Body of pancreas (tissue), 4 donors: ENCODE results near the gene ABLIM3. TPM values are rescaled to one million over a fixed set of nuclear protein-coding genes. Genes with fewer than 3 reads are reported as not detected.

Experiments
- ATAC-seq: fragments of 150-250 bp; one replicate; pipeline ENCODE4 v1.9.1; 2016
- DNase-seq, 4 donors: peaks; one replicate each; pipeline ENCODE4 v3.0.0-alpha.2; 2019
- H3K27ac ChIP-seq, 4 donors: fragments of 200-600 bp; sonication (generic); 1 replicate in 3 of 4; 2 replicates in 1 of 4; pipeline versions ENCODE4 v1.5.1 to v1.6.1; 2016 to 2019; ENCODE audit warnings: mild to moderate bottlenecking in 1 of 4, mixed read lengths in 1 of 4, moderate library complexity in 1 of 4
- H3K27me3 ChIP-seq, 2 donors: fragments of 200-600 bp; sonication (generic); one replicate each; pipeline ENCODE4 v1.6.0; 2016; ENCODE audit warnings: mild to moderate bottlenecking in 1 of 2
- H3K36me3 ChIP-seq, 2 donors: fragments of 200-600 bp; sonication (generic); replicated peaks in 1 of 2; 2 replicates each; pipeline ENCODE4 v1.5.1; 2016; ENCODE audit warnings: low read depth in 2 of 2; ENCODE audit not compliant: insufficient read depth in 1 of 2
- H3K4me1 ChIP-seq: fragments of 200-600 bp; sonication (generic); one replicate; pipeline ENCODE4 v1.6.0; 2016
- H3K4me3 ChIP-seq, 2 donors: fragments of 200-600 bp; sonication (generic); 1 replicate in 1 of 2; 2 replicates in 1 of 2; pipeline ENCODE4 v1.5.1; 2016 to 2019
- H3K9me3 ChIP-seq, 3 donors: fragments of 200-600 bp; sonication (generic); 1 replicate in 2 of 3; 2 replicates in 1 of 3; pipeline ENCODE4 v1.5.1; 2016
- CTCF ChIP-seq, 7 experiments: fragments of 450-650 bp in 4 of 7; fragments of 200-600 bp in 3 of 7; sonication (generic) in 3 of 7; IDR thresholded peaks; one replicate each; pipeline ENCODE4 v1.5.1; 2016 to 2019; ENCODE audit warnings: antibody characterized with exemption in 7 of 7
- POLR2A ChIP-seq, 3 donors: fragments of 450-650 bp; IDR thresholded peaks; one replicate each; pipeline ENCODE4 v1.6.1; 2016; ENCODE audit warnings: antibody characterized with exemption in 3 of 3, mild to moderate bottlenecking in 2 of 3
- WGBS, 2 donors: methylation state at CpG; one replicate each; pipeline ENCODE4 v1.1.5; 2017; 5-methylcytosine and 5-hydroxymethylcytosine counted together
- intact Hi-C: fragments of 100-400 bp; cut with DNase I; formaldehyde crosslinking; loops from one replicate; pipeline ENCODE4 v1.15.1; 2023
- total RNA-seq, 2 donors: library from RNA; depleted of rRNA; stranded (reverse); fragments of >200 nt; gene quantifications; one replicate each; pipeline ENCODE4 v1.1.0, GENCODE V29; 2016

Gene ABLIM3
- total RNA-seq, 2 donors from 2014 or later: 3.9 to 11.2 TPM

GRCh38 chr5:149279661-149280060 lies 138.4 kb downstream of the ABLIM3 start:
- H3K27me3 ChIP-seq: no peaks in the 10 kb centered on the region
- intact Hi-C loops: no loop called here
- ATAC-seq: no peak
- no peak for DNase-seq
- no peaks in the 10 kb centered on the region for H3K36me3 ChIP-seq
- no peak overlapping the region for H3K4me3 ChIP-seq
- no peaks in the 10 kb centered on the region for H3K4me1 ChIP-seq
- no peak for TF ChIP-seq CTCF (IDR thresholded peaks at IDR 0.05)
- TF ChIP-seq POLR2A (IDR thresholded peaks at IDR 0.05): no peak
- WGBS, 2 donors: 76 to 88% methylated on average over 1 of the region's 1 CpG
- no peak overlapping the region for H3K27ac ChIP-seq
- H3K9me3 ChIP-seq: no peaks in the 10 kb centered on the region

GRCh38 chr5:149280124-149280523 lies 138.8 kb downstream of the ABLIM3 start:
- ATAC-seq (no peak), DNase-seq (no peak)
- no peak overlapping the region for H3K4me3 ChIP-seq
- no peaks in the 10 kb centered on the region for H3K4me1 ChIP-seq
- no peak for TF ChIP-seq CTCF (IDR thresholded peaks at IDR 0.05)
- no peak for TF ChIP-seq POLR2A (IDR thresholded peaks at IDR 0.05)
- H3K27me3 ChIP-seq: no peaks in the 10 kb centered on the region
- intact Hi-C loops: no loop called here
- H3K27ac ChIP-seq: no peak overlapping the region
- H3K36me3 ChIP-seq: no peaks in the 10 kb centered on the region
- no peaks in the 10 kb centered on the region for H3K9me3 ChIP-seq
- WGBS, 2 donors: 34 to 40% methylated on average over 1 of the region's 1 CpG

DNA sequence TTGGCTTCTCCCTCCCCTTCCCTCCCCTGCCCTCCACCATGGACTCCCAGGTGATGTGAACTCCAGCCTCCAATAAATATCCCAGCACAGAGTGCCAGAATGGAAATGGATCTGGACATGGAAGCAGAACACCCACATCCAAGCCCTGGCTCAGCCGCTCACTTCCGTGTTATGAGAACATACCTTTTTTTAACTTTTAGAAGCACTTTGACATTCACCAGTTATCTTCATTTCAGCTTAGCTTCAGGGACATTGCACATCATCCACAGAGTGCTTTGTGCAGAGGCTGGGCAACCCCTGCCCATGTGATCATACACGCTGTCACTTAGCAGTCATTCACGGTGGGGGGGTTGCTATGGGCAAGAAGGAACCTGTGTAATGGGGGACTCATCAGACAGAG lies 139.5 kb downstream of the ABLIM3 start:
- intact Hi-C loops: no loop called here

DNA sequence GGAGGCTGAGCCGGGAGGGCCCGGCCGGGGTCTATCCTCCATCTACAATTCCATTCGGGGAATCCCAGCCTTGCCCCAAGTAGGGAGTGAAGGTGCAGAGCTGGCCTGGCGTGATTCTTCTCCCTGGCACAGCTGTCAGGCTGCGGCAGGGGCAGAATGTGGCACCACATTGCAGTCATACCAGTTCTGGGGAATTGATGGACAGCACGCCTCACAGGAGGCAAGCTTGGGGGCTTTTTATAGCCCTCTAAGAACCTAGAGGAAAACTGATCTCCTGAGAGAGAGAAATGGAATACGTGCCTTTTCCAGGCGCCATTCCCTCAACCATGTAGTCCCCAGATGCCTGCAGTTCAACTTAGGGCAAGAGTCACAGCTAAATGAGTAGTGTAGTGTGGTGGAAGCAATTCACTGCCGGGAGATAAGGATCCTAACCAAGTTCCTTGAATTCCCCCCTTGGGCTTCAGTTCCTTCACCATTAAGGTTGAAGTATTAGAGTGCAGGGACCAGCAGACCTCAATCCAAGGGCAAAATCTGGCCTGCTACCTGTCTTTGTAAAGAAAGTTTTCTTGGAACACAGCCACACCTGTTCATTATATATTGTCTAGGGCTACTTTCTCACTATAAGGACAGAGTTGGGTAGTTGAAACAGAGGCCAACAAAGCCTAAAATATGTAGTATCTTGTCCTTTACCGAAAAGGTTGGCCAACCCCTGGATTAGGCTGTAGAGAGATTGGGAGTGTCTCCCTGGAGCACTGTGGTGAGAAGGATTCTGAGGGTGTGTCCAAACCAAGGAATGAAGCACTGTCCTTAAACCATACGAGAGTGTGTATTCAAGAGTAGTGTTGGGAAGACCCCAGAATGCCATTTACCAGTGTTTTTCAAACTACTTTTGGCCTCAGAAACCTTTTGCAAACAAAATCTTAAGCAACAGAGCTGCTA lies 141.0 kb downstream of the ABLIM3 start:
- Histone ChIP-seq H3K27ac (no peak overlapping the region), H3K36me3 (no peaks in the 10 kb centered on the region), H3K4me1 (no peaks in the 10 kb centered on the region), H3K27me3 (no peaks in the 10 kb centered on the region), H3K9me3 (no peaks in the 10 kb centered on the region), H3K4me3 (no peak overlapping the region)
- 81 to 87% methylated on average over 11 to 12 of the region's 12 CpGs for WGBS, 2 donors
- DNase-seq (no peak), ATAC-seq (no peak)
- no peak for TF ChIP-seq POLR2A (IDR thresholded peaks at IDR 0.05)
- no peak for TF ChIP-seq CTCF (IDR thresholded peaks at IDR 0.05)
- intact Hi-C loops: no loop called here

More for the DNA sequence above, 139.5 kb downstream of the ABLIM3 start:
- TF ChIP-seq CTCF (IDR thresholded peaks at IDR 0.05): no peak
- TF ChIP-seq POLR2A (IDR thresholded peaks at IDR 0.05): no peak
- Histone ChIP-seq H3K27me3 (no peaks in the 10 kb centered on the region), H3K9me3 (no peaks in the 10 kb centered on the region), H3K36me3 (no peaks in the 10 kb centered on the region), H3K27ac (no peak overlapping the region), H3K4me1 (no peaks in the 10 kb centered on the region), H3K4me3 (no peak overlapping the region)
- WGBS, 2 donors: 89 to 92% methylated on average over 4 of the region's 4 CpGs
- ATAC-seq (no peak), DNase-seq (no peak)

GRCh38 chr5:149282966-149283332 lies 141.7 kb downstream of the ABLIM3 start:
- no peak for TF ChIP-seq CTCF (IDR thresholded peaks at IDR 0.05)
- TF ChIP-seq POLR2A (IDR thresholded peaks at IDR 0.05): no peak
- ATAC-seq: no peak
- no peak overlapping the region for H3K27ac ChIP-seq

More at GRCh38 chr5:149282966-149283332, 141.7 kb downstream of the ABLIM3 start:
- WGBS, 2 donors: 63 to 75% methylated on average over 4 to 5 of the region's 5 CpGs
- Histone ChIP-seq H3K4me3 (no peak overlapping the region), H3K9me3 (no peaks in the 10 kb centered on the region), H3K4me1 (no peaks in the 10 kb centered on the region), H3K36me3 (no peaks in the 10 kb centered on the region), H3K27me3 (no peaks in the 10 kb centered on the region)
- intact Hi-C loops: no loop called here
- no peak for DNase-seq
